Measurements from ENCODE around the gene TOMM20. TPM values are rescaled to one million over a fixed set of nuclear protein-coding genes. Genes with fewer than 3 reads are reported as not detected.

TOMM20 gene
- total RNA-seq, 2 donors from 2014 or later: 54.7 to 75.2 TPM

DNA sequence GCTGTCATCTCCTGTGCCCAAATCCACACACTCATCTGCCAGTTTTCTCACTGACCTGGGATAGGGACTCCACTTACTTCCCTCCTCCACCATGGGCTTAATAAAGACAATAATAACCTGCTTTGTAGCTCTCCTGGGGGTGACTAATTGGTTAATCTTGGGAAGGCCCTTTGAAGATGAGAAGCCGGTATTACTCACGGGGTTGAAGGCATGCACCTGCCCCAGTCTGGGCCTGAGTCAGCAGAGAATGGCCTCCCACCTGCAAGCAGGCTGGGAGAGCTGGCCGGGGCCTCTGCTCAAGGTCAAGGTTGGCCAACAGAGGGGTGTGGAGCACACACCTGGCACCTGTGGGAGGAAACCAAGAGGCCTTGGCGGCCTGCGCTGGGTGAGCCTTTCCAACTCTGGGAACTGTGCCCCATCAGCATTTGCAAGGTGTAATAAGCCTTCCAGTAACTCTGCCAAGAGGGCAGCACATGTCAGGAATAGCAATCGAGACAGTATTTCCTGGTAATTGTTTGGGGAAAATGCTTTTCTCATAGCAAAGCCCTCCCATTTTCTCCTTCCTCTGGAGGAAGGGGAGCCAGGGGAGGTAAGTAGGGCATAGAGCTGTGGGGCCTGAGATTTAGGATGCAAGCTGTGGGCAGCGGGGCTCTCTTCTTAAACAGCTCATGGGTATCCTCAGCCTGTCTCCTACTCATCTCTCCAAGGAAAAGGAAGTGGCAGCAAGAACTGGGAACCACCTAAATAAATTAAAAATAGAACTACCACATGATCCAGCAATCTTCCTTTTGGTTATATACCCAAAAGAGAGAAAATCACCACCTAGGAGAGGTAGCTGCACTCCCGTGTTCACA is 49.0 kb downstream of the TOMM20 start:
- Histone ChIP-seq H3K9me3 (no peaks in the 10 kb centered on the region), H3K27me3 (no peaks in the 10 kb centered on the region), H3K4me1 (peaks cover 73% of the 10 kb centered on the region), H3K27ac (peak overlapping the region; percentile 79 to 97 (median 92)), H3K4me3 (no peak overlapping the region), H3K36me3 (replicated peaks in 1 of 2; ENCODE audit: insufficient read depth in 1 of 2, low read depth in 2 of 2) (no peaks in the 10 kb centered on the region)
- DNase-seq (peak; percentile 96 to 99 (median 98)), ATAC-seq (peak; percentile 85)
- 23 to 29% methylated on average over 5 to 8 of the region's 8 CpGs for WGBS, 2 donors
- TF ChIP-seq POLR2A (IDR thresholded peaks at IDR 0.05): peak in 2 of 3 donors; percentile 29 to 30
- TF ChIP-seq, protein P1, sequence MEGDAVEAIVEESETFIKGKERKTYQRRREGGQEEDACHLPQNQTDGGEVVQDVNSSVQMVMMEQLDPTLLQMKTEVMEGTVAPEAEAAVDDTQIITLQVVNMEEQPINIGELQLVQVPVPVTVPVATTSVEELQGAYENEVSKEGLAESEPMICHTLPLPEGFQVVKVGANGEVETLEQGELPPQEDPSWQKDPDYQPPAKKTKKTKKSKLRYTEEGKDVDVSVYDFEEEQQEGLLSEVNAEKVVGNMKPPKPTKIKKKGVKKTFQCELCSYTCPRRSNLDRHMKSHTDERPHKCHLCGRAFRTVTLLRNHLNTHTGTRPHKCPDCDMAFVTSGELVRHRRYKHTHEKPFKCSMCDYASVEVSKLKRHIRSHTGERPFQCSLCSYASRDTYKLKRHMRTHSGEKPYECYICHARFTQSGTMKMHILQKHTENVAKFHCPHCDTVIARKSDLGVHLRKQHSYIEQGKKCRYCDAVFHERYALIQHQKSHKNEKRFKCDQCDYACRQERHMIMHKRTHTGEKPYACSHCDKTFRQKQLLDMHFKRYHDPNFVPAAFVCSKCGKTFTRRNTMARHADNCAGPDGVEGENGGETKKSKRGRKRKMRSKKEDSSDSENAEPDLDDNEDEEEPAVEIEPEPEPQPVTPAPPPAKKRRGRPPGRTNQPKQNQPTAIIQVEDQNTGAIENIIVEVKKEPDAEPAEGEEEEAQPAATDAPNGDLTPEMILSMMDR (IDR thresholded peaks at IDR 0.05): peak in 3 of 7 experiments; percentile 27 to 30 (median 30)
- intact Hi-C loops (cut with DNase I): loop anchor here (10.0 kb wide), 1 partner anchor 485 kb away; no protein-coding TSS in a partner anchor

DNA sequence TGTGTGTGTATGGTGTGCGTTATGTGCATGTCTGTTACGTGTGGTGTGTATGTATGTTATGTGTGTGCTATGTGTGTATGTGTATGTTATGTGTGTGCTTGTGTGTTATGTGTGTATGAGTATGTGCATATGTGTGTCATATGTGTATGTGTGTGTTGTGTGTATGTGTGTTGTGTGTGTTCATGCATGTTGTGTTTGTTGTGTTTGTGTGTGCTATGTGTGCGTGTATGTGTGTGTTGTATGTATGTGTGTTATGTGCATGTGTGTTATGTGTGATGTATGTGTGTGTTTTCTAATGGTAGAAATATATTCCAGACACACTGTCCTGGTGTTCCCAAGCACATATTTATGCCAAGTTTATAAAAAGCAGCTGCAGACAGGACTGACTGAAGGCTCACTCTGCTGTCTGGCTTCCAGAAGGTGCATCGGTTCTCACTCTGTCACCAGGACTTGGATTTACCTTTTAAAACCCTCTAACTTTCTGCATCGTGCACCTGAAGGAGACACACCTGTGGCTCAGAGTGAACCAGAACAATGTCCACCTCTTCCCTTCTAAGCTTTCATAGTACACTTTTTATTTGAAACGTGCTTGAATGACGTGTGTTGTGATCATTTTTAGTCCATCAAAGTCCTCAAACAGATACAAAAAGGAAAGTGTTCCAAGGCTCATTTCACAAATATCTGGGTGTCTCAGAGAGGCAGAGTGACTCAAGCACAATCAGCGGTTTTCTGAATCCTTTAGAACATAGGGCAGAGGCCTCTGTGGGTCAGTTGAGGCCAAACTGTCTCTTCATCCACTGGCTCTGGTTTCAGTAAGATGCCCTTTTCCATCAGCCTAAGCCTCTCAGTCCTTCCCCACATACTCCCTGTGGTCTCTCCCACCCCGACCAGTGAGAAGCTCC is 49.9 kb downstream of the TOMM20 start:
- ATAC-seq (no peak), DNase-seq (no peak)
- WGBS, 2 donors: 42 to 48% methylated on average over 9 of the region's 9 CpGs
- Histone ChIP-seq H3K27me3 (no peaks in the 10 kb centered on the region), H3K9me3 (no peaks in the 10 kb centered on the region), H3K4me3 (no peak overlapping the region), H3K36me3 (replicated peaks in 1 of 2; ENCODE audit: insufficient read depth in 1 of 2, low read depth in 2 of 2) (no peaks in the 10 kb centered on the region), H3K4me1 (peaks cover 77% of the 10 kb centered on the region), H3K27ac (peak overlapping the region; percentile 79 to 97 (median 94))
- intact Hi-C loops (cut with DNase I): no loop called here
- TF ChIP-seq, protein P1 (IDR thresholded peaks at IDR 0.05): no peak
- TF ChIP-seq POLR2A (IDR thresholded peaks at IDR 0.05): no peak

- DNase-seq (peak in 1 of 4 donors; percentile 50), ATAC-seq (no peak)
- Histone ChIP-seq H3K36me3 (replicated peaks in 1 of 2; ENCODE audit: insufficient read depth in 1 of 2, low read depth in 2 of 2) (no peaks in the 10 kb centered on the region), H3K27me3 (no peaks in the 10 kb centered on the region), H3K9me3 (no peaks in the 10 kb centered on the region), H3K4me3 (no peak overlapping the region), H3K27ac (peak overlapping the region; percentile 1 to 97 (median 94)), H3K4me1 (peaks cover 75% of the 10 kb centered on the region)
- WGBS, 2 donors: 65 to 69% methylated on average over 6 to 15 of the region's 15 CpGs
- TF ChIP-seq POLR2A (IDR thresholded peaks at IDR 0.05): peak in 1 of 3 donors; percentile 14
- TF ChIP-seq, protein P1 (IDR thresholded peaks at IDR 0.05): no peak
- intact Hi-C loops (cut with DNase I): no loop called here
Observed at GRCh38 chr1:235077571-235078479, 50.8 kb downstream of the TOMM20 start.

DNA sequence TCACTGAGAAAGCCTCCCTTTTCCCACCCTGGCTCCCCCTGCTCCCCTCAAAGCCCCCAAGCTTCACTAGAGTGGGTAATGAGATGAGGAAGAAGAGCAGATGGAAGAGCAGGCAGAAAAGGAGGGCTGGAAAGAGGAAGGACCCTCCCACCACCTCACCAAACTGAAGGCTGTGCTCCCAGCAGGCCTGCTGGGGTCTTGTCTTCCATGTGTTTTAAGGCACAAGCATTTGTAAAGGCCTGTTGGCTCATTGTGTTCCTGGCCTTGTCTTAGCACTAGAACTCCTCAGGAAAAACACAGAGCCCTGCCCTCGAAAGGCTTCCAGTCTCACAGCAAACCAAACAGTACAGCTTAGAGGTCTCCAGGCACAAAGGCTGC is 51.5 kb downstream of the TOMM20 start:
- ATAC-seq: no peak
- DNase-seq: no peak
- H3K4me1 ChIP-seq: peaks cover 78% of the 10 kb centered on the region
- H3K9me3 ChIP-seq: no peaks in the 10 kb centered on the region
- no peaks in the 10 kb centered on the region for H3K27me3 ChIP-seq
- no peak overlapping the region for H3K4me3 ChIP-seq
- peak overlapping the region; percentile 1 to 97 (median 94) for H3K27ac ChIP-seq
- 100% methylated on average over 1 of the region's 1 CpG for WGBS, 2 donors
- TF ChIP-seq POLR2A (IDR thresholded peaks at IDR 0.05): no peak
- TF ChIP-seq, protein P1 (IDR thresholded peaks at IDR 0.05): no peak
- intact Hi-C loops (cut with DNase I): no loop called here
- H3K36me3 ChIP-seq (replicated peaks in 1 of 2; ENCODE audit: insufficient read depth in 1 of 2, low read depth in 2 of 2): no peaks in the 10 kb centered on the region

Data from body of pancreas (tissue), 4 donors.